Heart left ventricle (tissue), 13 donors: Measurements from ENCODE around the gene TOMM5.

Experiments
- CTCF ChIP-seq, 12 donors: fragments of 200-600 bp; sonication (generic) in 4 of 12; IDR thresholded peaks; one replicate each; pipeline versions ENCODE4 v1.5.0 to v1.8.0; 2018 to 2022; ENCODE audit warnings: antibody characterized with exemption in 12 of 12, mild to moderate bottlenecking in 5 of 12
- POLR2A ChIP-seq, 2 donors: fragments of 450-650 bp; IDR thresholded peaks; one replicate each; pipeline ENCODE4 v1.6.1; 2017; ENCODE audit warnings: antibody characterized with exemption in 2 of 2, mild to moderate bottlenecking in 2 of 2, moderate library complexity in 2 of 2
- donor health status: ischemic (EF 13 %, LVEDD 7.1; RV severe dilation, severe dysfunction).
- donor health status: DM: no; HTN: yes; CAD: no.
- donor health status: DM: no; HTN: no; CAD: no.
- donor health status: ischemic (EF 25% LVEDD 6.9; RV normal size, moderate dysfunction).
- donor health status: ischemic (EF 25% LVEDD 5.7; RV mildly dilated, moderate dysfunction).
- donor health status: ischemic (EF 35%, LVEDD 5.7; RV mildly dilated, moderate dysfunction).
- donor health status: nonischemic (EF 11% LVEDD 7.7; RV severe dilation, severe dysfunction).
- donor health status: DM: yes; HTN: yes; CAD: no.
- donor health status: PGD.
- donor health status: ischemic (EF 29% LVEDD 5.4; RV normal size, mild dysfunction).
- donor health status: nonischemic (EF 23%, LVEDD 6.1; RV moderate dilation, normal function).

- TF ChIP-seq POLR2A (IDR thresholded peaks at IDR 0.05) (no peak), CTCF (IDR thresholded peaks at IDR 0.05) (no peak)
These were observed 11.9 kb upstream of the TOMM5 start for GRCh38 chr9:37604296-37604695.
